Lower leg skin (tissue), 3 donors: ENCODE data around the gene SNX11.
"Not testable (repeated sequence)": the region's sequence is repeated elsewhere in the genome, so short reads cannot be mapped to it uniquely, and the experiment has no call there.

ENCODE experiments used
- CTCF ChIP-seq, 3 donors: fragments of 450-650 bp; IDR thresholded peaks; one replicate each; pipeline ENCODE4 v1.5.1; 2016; ENCODE audit warnings: antibody characterized with exemption in 3 of 3, mild to moderate bottlenecking in 3 of 3, moderate library complexity in 2 of 3
- POLR2A ChIP-seq, 2 donors: fragments of 450-650 bp; IDR thresholded peaks; one replicate each; pipeline ENCODE4 v1.6.1; 2016 to 2017; ENCODE audit warnings: antibody characterized with exemption in 2 of 2, mild to moderate bottlenecking in 1 of 2, moderate library complexity in 1 of 2

- TF ChIP-seq CTCF, POLR2A (IDR thresholded peaks at IDR 0.05): not testable (repeated sequence)
These were observed 39.8 kb upstream of the SNX11 start for GRCh38 chr17:48067808-48068207.
